SH-SY5Y (cell line): Measurements from ENCODE around the gene CYSLTR2.

ENCODE experiments used
- GATA2 ChIP-seq: IDR thresholded peaks from 2 replicates; pipeline ENCODE4 v1.6.1; 2011; ENCODE audit warnings: mild to moderate bottlenecking, low read depth, low read length
- GATA3 ChIP-seq: IDR thresholded peaks from 2 replicates; pipeline ENCODE4 v1.6.1; 2011; ENCODE audit warnings: low read depth, mild to moderate bottlenecking, low read length, moderate library complexity

DNA sequence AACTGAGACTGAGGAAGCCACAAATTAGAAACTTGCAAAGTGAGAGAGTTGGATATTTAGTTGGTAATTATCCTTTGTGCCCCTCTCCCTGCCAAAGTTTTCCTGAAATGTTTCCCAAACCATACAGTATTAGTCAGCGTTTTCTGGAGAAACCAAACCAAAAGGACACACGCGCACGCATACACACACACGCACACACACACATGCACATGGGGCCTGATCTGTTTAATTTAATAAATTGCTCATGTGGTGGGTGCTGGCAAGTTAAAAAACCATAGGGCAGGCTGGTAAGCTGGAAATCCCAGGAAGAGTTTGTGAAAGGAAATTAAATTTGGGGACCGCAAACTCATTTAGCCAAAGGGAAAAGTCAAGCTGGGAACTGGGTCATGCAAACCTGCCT is 11.7 kb upstream of the CYSLTR2 start:
- TF ChIP-seq GATA2: no peak
- TF ChIP-seq GATA3: no peak
